Measurements from ENCODE around the gene PRORP. TPM values are rescaled to one million over a fixed set of nuclear protein-coding genes. Genes with fewer than 3 reads are reported as not detected.

The PRORP gene
- total and polyA plus RNA-seq, 9 of the 15 experiments (the other 6 are each of a cell fraction or from before 2014, with no cell fraction given), result 21.9 to 48.7 (median 36.5) TPM

DNA sequence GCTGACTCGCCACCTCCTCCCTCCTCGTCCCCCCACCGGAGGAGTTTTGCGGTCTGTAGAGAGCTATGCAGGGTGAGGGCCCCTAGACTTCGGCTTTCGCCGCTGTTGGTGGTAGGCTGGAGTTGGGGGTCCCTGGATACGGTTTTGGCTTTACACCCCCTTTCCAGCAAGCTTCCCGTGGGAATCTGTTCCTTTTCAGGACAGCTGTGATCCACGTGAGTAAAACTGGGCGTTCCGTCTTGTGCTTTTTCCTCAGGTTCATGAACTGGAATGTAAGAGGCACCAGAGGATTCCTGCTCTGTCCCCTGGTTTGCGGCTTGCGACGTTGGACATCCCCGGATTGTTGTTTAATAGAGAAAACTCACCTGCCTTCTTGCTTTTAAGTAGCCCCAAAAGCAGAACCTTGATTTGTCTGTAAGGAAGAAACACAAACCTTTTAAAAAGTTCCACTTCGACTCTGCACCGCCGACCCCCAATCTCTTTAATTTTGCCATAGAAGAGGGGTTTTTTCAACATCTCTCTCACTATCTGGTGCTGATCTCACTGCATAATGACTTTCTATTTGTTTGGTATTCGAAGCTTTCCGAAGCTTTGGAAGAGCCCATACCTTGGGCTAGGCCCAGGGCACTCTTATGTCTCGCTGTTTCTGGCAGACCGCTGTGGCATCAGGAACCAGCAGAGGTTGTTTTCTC lies 490 bp downstream of the PRORP start (continued):
- TF ChIP-seq RCOR1 (IDR thresholded peaks at IDR 0.05; ENCODE audit: borderline replicate concordance in 1 of 2, low read depth in 2 of 2, low read length in 2 of 2), result no peak
- TF ChIP-seq FOXA3 (CRISPR knock-in tag; conservative IDR thresholded peaks at IDR 0.05 in 1 of 2, IDR thresholded peaks at IDR 0.05 in 1 of 2), result no peak
- no peak for TF ChIP-seq ZNF644 (tag; IDR thresholded peaks at IDR 0.05; ENCODE audit: low read depth)
- TF ChIP-seq MAFK (IDR thresholded peaks at IDR 0.05; ENCODE audit: low read length), result no peak
- TF ChIP-seq ZFP36 (IDR thresholded peaks at IDR 0.05; ENCODE audit: low read depth, low read length, partially characterized antibody), result no peak
- TF ChIP-seq ZNF224 (CRISPR knock-in tag; IDR thresholded peaks at IDR 0.05), result no peak
- no peak for TF ChIP-seq ESRRB (CRISPR knock-in tag; IDR thresholded peaks at IDR 0.05; ENCODE audit: borderline replicate concordance)
- TF ChIP-seq RFX7 (CRISPR knock-in tag; IDR thresholded peaks at IDR 0.05), result no peak
- no peak for TF ChIP-seq ZBED1 (IDR thresholded peaks at IDR 0.05)
- no peak for TF ChIP-seq ERF (CRISPR knock-in tag; IDR thresholded peaks at IDR 0.05)
- no peak for TF ChIP-seq NFE2 (IDR thresholded peaks at IDR 0.05; ENCODE audit: low read depth)
- TF ChIP-seq MCM3 (IDR thresholded peaks at IDR 0.05), result no peak
- no peak for TF ChIP-seq FOXK1 (CRISPR knock-in tag; IDR thresholded peaks at IDR 0.05; ENCODE audit: borderline replicate concordance)
- TF ChIP-seq POLR2AphosphoS2 (IDR thresholded peaks at IDR 0.05; ENCODE audit: low read length), result no peak
- TF ChIP-seq TARDBP (IDR thresholded peaks at IDR 0.05), result no peak
- no peak for TF ChIP-seq ZNF668 (CRISPR knock-in tag; IDR thresholded peaks at IDR 0.05)
- peak; percentile 22 for TF ChIP-seq POLR2G (IDR thresholded peaks at IDR 0.05; ENCODE audit: low read depth, low read length)
- TF ChIP-seq NFE2L1 (tag; IDR thresholded peaks at IDR 0.05; ENCODE audit: borderline replicate concordance, low read depth), result no peak
- no peak for TF ChIP-seq MCM5 (IDR thresholded peaks at IDR 0.05; ENCODE audit: low read depth)
- no peak for TF ChIP-seq POLR2B (IDR thresholded peaks at IDR 0.05; ENCODE audit: low read depth, partially characterized antibody)
- TF ChIP-seq NR3C1 (CRISPR knock-in tag; IDR thresholded peaks at IDR 0.05), result no peak
- no peak for TF ChIP-seq ZNF76 (CRISPR knock-in tag; IDR thresholded peaks at IDR 0.05; ENCODE audit: borderline replicate concordance)
- no peak for TF ChIP-seq RHOXF2B (CRISPR knock-in tag; conservative IDR thresholded peaks at IDR 0.05)
- TF ChIP-seq TGIF2 (CRISPR knock-in tag; IDR thresholded peaks at IDR 0.05), result no peak
- no peak for TF ChIP-seq ZNF717 (CRISPR knock-in tag; IDR thresholded peaks at IDR 0.05)
- no peak for TF ChIP-seq SREBF1 (IDR thresholded peaks at IDR 0.05; ENCODE audit: borderline replicate concordance, low read depth, low read length)
- TF ChIP-seq, protein P1, sequence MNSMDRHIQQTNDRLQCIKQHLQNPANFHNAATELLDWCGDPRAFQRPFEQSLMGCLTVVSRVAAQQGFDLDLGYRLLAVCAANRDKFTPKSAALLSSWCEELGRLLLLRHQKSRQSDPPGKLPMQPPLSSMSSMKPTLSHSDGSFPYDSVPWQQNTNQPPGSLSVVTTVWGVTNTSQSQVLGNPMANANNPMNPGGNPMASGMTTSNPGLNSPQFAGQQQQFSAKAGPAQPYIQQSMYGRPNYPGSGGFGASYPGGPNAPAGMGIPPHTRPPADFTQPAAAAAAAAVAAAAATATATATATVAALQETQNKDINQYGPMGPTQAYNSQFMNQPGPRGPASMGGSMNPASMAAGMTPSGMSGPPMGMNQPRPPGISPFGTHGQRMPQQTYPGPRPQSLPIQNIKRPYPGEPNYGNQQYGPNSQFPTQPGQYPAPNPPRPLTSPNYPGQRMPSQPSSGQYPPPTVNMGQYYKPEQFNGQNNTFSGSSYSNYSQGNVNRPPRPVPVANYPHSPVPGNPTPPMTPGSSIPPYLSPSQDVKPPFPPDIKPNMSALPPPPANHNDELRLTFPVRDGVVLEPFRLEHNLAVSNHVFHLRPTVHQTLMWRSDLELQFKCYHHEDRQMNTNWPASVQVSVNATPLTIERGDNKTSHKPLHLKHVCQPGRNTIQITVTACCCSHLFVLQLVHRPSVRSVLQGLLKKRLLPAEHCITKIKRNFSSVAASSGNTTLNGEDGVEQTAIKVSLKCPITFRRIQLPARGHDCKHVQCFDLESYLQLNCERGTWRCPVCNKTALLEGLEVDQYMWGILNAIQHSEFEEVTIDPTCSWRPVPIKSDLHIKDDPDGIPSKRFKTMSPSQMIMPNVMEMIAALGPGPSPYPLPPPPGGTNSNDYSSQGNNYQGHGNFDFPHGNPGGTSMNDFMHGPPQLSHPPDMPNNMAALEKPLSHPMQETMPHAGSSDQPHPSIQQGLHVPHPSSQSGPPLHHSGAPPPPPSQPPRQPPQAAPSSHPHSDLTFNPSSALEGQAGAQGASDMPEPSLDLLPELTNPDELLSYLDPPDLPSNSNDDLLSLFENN (IDR thresholded peaks at IDR 0.05; ENCODE audit: low read depth in 2 of 2, low read length in 2 of 2), result no peak
